HL-60 (cell line): ENCODE results near the gene TMEM140.

ENCODE experiments used
- DNase-seq, 2 experiments: peaks; one replicate each; pipeline ENCODE4 v3.0.0-alpha.2; 2010 to 2020; ENCODE audit warnings: low read depth in 1 of 2, low spot score in 1 of 2
- H3K27ac ChIP-seq: fragments of 250-450 bp; sonication (Bioruptor Pico); replicated peaks from 2 replicates; pipeline ENCODE4 v1.5.1; 2020; ENCODE audit warnings: mild to moderate bottlenecking, moderate library complexity
- H3K27me3 ChIP-seq: fragments of 250-450 bp; sonication (Bioruptor Pico); 2 replicates; pipeline ENCODE4 v1.5.1; 2021; ENCODE audit warnings: mild to moderate bottlenecking, moderate library complexity; ENCODE audit not compliant: insufficient read depth, poor library complexity, severe bottlenecking
- H3K4me3 ChIP-seq: replicated peaks from 2 replicates; pipeline ENCODE4 v1.5.1; 2011; ENCODE audit warnings: mild to moderate bottlenecking, control low read depth, low read length; ENCODE audit not compliant: insufficient read depth
- GABPA ChIP-seq: IDR thresholded peaks from 2 replicates; pipeline ENCODE4 v1.6.1; 2012; ENCODE audit warnings: low read depth
- POLR2AphosphoS5 ChIP-seq: IDR thresholded peaks from 2 replicates; pipeline ENCODE4 v1.6.1; 2012; ENCODE audit warnings: low read depth
- REST ChIP-seq: IDR thresholded peaks from 2 replicates; pipeline ENCODE4 v1.6.1; 2012; ENCODE audit warnings: low read depth; ENCODE audit not compliant: insufficient replicate concordance
- SPI1 ChIP-seq: IDR thresholded peaks from 2 replicates; pipeline ENCODE4 v1.6.1; 2012; ENCODE audit warnings: low read depth, mild to moderate bottlenecking, borderline replicate concordance
- TF ChIP-seq, protein P1 (sequence below): IDR thresholded peaks from one replicate; pipeline ENCODE4 v1.5.1; 2011; ENCODE audit warnings: low read length, control low read depth, inconsistent platforms; ENCODE audit not compliant: insufficient read depth

Gene TMEM140

GRCh38 chr7:135178364-135178763 is 30.5 kb downstream of the TMEM140 start:
- Histone ChIP-seq H3K27me3 (no peaks in the 10 kb centered on the region), H3K4me3 (no peak overlapping the region), H3K27ac (no peak overlapping the region)
- no peak for DNase-seq
- TF ChIP-seq GABPA (no peak), POLR2AphosphoS5 (no peak), REST (no peak), SPI1 (no peak)
- TF ChIP-seq, protein P1, sequence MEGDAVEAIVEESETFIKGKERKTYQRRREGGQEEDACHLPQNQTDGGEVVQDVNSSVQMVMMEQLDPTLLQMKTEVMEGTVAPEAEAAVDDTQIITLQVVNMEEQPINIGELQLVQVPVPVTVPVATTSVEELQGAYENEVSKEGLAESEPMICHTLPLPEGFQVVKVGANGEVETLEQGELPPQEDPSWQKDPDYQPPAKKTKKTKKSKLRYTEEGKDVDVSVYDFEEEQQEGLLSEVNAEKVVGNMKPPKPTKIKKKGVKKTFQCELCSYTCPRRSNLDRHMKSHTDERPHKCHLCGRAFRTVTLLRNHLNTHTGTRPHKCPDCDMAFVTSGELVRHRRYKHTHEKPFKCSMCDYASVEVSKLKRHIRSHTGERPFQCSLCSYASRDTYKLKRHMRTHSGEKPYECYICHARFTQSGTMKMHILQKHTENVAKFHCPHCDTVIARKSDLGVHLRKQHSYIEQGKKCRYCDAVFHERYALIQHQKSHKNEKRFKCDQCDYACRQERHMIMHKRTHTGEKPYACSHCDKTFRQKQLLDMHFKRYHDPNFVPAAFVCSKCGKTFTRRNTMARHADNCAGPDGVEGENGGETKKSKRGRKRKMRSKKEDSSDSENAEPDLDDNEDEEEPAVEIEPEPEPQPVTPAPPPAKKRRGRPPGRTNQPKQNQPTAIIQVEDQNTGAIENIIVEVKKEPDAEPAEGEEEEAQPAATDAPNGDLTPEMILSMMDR: no peak

DNA sequence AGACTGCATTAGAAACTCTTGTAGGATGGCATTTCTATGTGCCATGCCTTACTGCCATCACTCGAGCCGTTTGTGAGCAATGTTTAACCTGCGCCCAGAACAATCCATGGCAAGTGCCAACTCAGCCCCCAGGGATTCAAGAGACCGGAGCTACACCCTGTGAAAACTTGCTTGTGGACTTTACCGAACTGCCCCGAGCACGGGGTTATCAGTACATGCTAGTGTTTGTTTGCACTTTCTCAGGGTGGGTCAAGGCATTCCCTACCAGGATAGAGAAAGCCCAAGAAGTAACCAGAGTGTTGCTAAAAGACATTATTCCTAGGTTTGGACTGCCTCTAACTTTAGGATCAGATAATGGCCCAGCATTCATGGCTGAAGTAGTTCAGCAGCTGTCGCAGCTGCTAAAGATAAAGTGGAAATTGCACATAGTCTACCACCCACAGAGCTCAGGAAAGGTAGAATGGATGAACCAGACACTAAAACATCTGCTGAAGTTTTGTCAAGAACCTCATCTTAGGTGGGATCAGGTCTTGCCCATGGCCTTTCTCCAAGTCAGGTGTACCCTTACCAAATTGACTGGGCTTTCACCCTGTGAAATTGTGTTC is 31.6 kb downstream of the TMEM140 start:
- no peak overlapping the region for H3K4me3 ChIP-seq
- no peak overlapping the region for H3K27ac ChIP-seq
- TF ChIP-seq POLR2AphosphoS5 (no peak), REST (no peak), SPI1 (no peak), GABPA (no peak)
- TF ChIP-seq, protein P1: no peak
- no peaks in the 10 kb centered on the region for H3K27me3 ChIP-seq
- no peak for DNase-seq

DNA sequence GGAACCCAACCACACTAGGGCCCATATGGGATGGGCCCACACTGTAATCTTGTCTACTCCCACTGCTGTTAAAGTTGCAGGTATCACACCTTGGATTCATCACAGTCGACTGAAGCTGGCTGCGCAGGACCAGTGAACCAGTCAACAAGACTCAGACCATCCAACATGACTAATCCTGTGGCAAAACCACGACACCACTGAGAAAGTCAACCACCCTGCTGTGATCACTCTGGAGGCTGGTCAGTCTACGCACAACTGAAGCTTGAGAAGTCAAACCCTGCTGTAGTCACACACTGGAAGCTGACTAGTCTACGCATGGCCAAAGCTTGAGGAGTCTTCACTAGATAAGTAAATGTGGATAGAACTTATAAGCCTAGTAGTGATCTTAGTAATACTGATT is 32.2 kb downstream of the TMEM140 start:
- H3K27ac ChIP-seq: no peak overlapping the region
- no peak for DNase-seq
- TF ChIP-seq SPI1 (no peak), POLR2AphosphoS5 (no peak), REST (no peak), GABPA (no peak)
- TF ChIP-seq, protein P1: no peak
- H3K27me3 ChIP-seq: no peaks in the 10 kb centered on the region
- no peak overlapping the region for H3K4me3 ChIP-seq
